CD4-positive, alpha-beta T cell treated with Interleukin-15 for 4 hours (primary cell): ENCODE measurements around the gene GMCL2.
A peak's percentile ranks its signal among the peaks of the same experiment; 100 is the strongest.
"Not testable (repeated sequence)": the region's sequence is repeated elsewhere in the genome, so short reads cannot be mapped to it uniquely, and the experiment has no call there.

Experiments
- DNase-seq: peaks from one replicate; pipeline ENCODE4 v3.0.0-alpha.2; 2020; ENCODE audit warnings: low spot score

GMCL2 gene, protein sequence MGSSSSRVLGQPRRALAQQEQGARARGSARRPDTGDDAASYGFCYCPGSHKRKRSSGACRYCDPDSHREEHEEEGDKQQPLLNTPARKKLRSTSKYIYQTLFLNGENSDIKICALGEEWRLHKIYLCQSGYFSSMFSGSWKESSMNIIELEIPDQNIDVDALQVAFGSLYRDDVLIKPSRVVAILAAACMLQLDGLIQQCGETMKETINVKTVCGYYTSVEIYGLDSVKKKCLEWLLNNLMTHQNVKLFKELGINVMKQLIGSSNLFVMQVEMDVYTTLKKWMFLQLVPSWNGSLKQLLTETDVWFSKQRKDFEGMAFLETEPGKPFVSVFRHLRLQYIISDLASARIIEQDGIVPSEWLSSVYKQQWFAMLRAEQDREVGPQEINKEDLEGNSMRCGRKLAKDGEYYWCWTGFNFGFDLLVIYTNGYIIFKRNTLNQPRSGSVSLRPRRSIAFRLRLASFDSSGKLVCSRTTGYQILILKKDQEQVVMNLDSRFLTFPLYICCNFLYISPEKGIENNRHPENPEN

DNA sequence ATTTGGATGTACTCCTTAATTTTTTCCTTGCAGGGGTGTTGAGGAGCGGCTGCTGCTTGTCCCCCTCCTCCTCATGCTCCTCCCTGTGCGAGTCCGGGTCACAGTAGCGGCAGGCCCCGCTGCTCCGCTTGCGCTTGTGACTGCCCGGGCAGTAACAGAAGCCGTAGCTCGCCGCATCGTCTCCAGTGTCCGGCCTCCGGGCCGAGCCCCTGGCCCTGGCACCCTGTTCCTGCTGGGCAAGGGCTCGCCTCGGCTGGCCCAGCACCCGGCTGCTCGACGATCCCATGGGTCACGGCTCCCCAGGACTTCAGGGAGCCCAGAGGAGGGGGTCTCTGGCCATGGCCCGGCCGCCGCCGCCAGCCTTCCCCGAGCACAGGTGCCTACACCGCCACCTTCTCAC is at the start of gene GMCL2:
Gene GMCL2, minus strand, starts transcription at position 358 of the 400 bp plus-strand sequence. Its CDS starts 72 bp downstream, at position 286.
- no peak for DNase-seq

DNA sequence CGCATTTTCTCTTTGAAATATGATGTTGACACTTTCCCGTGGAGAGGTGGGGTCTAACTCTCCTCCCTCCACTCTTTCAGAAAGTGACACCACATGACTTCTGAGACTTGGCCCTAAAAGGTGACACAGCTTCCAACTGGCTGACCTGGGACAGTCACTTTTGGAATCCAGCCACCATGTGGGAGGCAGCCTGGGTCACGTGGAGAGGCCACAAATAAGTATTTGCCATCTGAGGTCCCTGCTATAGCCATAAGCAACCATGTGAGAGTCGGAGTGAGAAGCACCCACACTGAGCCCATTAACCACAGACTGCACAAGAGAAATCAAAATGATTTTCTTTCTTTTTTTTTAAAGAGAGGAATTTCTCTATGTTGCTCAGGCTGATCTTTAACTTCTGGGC is 49.5 kb upstream of the GMCL2 start:
- no peak for DNase-seq

GRCh38 chr5:178236126-178236525 is 49.0 kb upstream of the GMCL2 start:
- DNase-seq = no peak

DNA sequence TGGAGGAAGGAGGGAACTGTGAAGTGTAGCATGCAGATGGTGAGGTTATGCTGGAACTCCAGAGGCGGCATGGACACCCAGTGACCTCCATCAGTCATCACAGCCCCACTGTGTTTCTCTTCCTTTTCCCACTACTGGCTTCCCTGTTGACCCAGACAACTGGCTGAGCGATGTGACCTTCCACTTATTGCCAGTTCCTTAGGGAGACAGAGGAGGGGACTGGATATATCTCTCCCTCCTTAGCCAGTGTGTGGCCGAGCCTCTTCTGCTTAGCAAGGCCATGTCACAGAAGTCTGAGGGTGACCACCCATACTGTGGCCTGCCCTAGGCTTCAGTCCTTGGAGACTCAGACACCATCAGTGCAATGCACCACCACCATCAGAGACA is 48.4 kb upstream of the GMCL2 start:
- DNase-seq = no peak

GRCh38 chr5:178234750-178235587 is 47.8 kb upstream of the GMCL2 start:
- DNase-seq = peak; percentile 75

- DNase-seq = no peak
These were observed 47.1 kb upstream of the GMCL2 start for GRCh38 chr5:178234121-178234749.

DNA sequence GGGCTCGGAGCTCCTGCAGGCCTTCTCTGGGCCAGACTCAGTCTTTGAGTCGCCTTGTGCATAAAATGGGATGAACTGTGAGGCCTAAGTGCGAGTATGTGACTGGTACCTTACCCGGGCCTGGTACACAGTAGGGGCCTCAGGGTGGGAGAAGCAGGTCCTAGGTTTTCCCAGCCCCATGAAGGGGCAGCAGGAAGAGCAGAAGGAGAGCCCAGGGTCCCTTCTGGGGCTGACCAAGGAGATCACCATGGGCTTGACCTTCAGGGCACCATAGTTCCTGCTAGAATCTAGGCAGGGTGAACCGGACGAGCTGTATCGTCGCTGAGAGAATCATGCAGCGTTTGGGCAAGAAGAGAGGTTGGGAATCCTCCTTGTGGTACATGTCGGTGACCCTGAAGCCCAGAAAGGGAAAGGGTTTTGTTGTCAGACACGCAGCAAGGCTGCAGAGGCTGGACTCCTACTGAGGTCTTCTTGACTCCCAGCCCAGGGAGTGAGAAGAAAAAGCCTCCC is 45.8 kb upstream of the GMCL2 start:
- DNase-seq = no peak

DNA sequence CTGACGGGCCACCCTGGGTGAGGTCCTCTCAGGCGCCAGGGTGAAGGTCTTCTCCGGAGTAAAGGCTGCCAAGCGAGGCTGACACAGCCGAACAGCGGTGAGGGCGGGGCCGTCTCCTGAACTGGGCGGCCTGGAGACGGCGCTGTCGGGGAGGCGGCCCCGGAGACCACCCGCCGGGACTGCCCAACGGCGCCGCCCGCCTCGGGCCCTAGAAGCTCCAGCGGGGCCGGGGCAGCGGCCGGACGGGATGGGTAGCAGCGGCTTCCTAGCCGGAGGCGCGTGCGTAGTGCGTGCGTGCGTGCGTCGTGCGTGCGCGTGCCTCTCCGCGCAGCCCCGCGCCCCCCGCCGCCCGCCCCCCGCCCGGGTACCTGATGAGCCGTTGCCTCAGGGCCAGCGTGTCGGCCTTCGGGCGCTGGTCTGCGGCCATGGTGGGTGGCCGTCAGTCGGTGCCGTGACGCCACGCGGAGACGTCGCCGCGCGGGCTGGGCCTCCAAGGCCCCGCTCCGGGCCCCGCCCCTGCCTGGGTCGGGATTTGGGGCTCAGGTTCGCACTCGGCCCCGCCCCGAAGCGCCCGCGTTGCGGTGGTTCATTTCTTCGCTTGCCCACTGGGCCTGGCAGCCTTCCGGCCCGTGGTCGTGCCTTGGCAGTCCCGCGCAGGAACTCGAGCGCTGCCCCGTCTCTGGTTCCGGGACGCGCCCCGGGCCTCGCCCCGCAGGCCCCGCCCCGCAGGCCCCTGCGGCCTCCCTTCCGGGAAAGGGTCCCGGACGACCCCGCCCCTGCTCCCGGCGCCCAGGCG is 45.2 kb upstream of the GMCL2 start, which contains the start of gene PHYKPL:
Gene PHYKPL, minus strand, starts transcription at position 679 of the 796 bp plus-strand sequence. Its CDS starts 252 bp downstream, at position 427.
- DNase-seq = peak; percentile 65

GRCh38 chr5:178231539-178232123 is 44.5 kb upstream of the GMCL2 start:
- no peak for DNase-seq

- DNase-seq = no peak
These were observed 43.8 kb upstream of the GMCL2 start for GRCh38 chr5:178230879-178231538.

GRCh38 chr5:178229861-178230260 is 42.7 kb upstream of the GMCL2 start:
- no peak for DNase-seq

DNA sequence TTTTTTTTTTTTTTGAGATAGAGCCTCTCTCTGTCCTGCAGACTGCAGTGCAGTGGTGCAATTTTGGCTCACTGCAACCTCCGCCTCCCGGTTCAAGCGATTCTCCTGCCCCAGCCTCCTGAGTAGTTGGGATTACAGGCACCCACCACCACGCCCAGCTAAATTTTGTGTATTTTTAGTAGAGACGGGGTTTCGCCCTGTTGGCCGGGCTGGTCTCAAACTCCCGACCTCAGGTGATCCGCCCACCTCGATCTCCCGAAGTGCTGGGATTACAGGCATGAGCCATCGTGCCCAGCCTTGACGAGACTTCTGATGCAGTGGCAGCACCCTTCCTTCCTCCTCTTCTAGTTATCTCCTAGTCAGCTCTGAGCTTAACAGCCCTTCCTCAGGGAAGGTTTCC is 41.9 kb upstream of the GMCL2 start:
- not testable (repeated sequence) for DNase-seq

- DNase-seq = no peak
These were observed 41.4 kb upstream of the GMCL2 start for GRCh38 chr5:178228609-178229008.

- no peak for DNase-seq
These were observed 40.8 kb upstream of the GMCL2 start for GRCh38 chr5:178227929-178228328.

GRCh38 chr5:178227138-178227659 is 40.0 kb upstream of the GMCL2 start:
- no peak for DNase-seq

DNA sequence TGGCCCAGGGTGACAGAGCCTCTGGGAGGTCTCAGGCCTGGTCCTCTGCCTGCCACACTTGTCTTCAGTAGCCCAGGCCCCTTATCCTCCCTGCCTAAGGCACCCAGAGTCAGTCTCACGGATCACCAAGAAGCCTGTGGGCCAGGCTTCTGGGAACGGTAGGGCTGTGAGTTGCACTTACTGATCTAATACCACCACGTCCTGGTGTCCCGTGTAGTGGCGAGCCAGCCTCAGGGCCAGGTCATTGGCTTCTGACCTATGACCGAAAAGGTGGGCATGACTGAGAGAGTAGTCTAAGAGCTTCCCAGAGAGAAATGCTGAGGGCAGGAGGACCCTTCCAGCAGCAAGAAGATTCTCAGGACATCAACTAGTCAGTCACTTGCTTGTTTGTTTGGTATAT is 38.0 kb upstream of the GMCL2 start:
- DNase-seq = no peak

- DNase-seq = no peak
These were observed 37.2 kb upstream of the GMCL2 start for GRCh38 chr5:178224403-178224802.

DNA sequence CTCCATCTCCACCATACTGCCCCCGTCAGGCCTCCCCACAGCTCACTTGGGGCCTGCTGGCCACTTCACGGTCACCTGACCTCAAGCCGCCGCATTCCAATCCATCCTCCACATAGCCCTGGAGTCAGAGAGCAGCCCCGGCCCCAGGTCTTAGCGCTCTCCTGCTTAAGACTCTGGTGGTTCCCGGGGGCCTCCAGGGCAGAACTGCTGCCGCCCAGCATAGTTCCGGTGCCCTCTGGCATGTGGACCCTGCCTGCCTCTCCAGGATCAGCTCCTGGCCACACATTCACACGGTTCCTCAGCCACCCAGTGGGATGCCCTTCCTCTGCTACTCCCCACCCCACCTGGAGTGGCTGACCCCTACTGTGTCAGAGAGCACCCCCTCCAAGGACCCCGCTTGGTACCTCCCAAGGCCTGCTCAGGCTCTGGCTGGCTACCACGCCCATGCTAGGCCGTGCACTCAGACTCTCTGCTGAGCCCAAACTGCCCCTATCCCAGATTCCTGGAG is 36.7 kb upstream of the GMCL2 start:
- no peak for DNase-seq

DNA sequence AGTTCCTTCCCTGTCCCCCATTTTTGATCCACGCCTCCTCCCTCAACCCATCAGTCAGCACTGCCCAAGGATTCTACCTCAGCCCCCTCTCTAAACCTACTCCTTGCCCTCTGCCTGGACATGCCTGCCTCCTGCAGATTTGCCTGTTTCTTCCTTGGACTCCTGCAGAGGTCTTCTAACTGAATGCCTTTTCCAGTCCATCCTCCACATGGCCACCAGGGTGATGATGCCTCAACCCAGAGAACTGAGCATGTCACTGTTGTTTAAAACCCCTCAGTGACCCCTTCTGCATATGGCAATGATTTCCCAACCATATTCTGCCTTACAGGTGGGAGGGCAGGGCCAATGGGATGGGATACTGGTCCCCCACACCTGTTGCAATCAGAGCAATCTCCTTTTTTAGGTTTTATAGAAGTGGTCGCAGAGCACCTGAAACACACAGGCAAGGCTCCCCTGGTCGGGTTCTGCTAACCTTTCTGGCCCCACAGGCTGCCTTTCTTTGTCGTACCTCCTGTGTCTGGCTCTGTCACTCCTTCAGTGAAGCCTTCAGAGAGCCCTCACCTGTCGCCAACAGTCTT is 36.1 kb upstream of the GMCL2 start:
- no peak for DNase-seq
